Measurements from ENCODE around the gene CCDC68. TPM values are rescaled to one million over a fixed set of nuclear protein-coding genes. Genes with fewer than 3 reads are reported as not detected.
"Not testable (repeated sequence)": the region's sequence is repeated elsewhere in the genome, so short reads cannot be mapped to it uniquely, and the experiment has no call there.

Gene CCDC68
- total and polyA plus RNA-seq, 7 donors = 1.0 to 2.0 (median 1.6) TPM

DNA sequence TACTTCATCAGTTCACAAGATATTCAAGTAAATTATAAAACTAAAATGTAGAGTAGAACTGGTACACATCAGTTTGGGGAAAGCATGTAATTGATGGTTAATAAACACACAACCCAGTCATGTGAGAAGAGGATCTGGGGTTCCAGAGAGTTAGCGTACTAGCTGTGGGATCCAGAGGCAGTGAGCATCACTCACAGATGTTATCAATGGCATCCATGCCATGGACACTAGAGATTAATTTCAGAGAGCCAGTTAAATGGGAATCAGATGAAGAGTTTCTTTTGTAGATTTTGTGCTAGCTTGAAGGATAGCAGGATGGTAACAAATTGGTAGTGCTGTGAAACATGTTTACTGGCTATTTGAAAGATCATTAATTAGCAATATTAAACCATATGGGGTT lies 21.8 kb upstream of the CCDC68 start:
- intact Hi-C loops (cut with DNase I) = loop anchor here in 1 of 2 donors (5.0 kb wide), 1 partner anchor 304 kb away; no protein-coding TSS in a partner anchor
- H3K36me3 ChIP-seq (ENCODE audit: insufficient read depth in 1 of 2, low read depth in 1 of 2) = no peaks in the 10 kb centered on the region
- ATAC-seq (no peak), DNase-seq (no peak)
- no peaks in the 10 kb centered on the region for H3K9me3 ChIP-seq
- TF ChIP-seq CTCF (IDR thresholded peaks at IDR 0.05) = no peak
- no peaks in the 10 kb centered on the region for H3K27me3 ChIP-seq (ENCODE audit: insufficient read depth in 3 of 3, low read length in 2 of 3)
- no peaks in the 10 kb centered on the region for H3K4me1 ChIP-seq
- H3K27ac ChIP-seq = no peak overlapping the region
- H3K4me3 ChIP-seq = no peak overlapping the region
- WGBS, 3 donors = 73 to 78% (median 77%) methylated on average over 1 of the region's 1 CpG

DNA sequence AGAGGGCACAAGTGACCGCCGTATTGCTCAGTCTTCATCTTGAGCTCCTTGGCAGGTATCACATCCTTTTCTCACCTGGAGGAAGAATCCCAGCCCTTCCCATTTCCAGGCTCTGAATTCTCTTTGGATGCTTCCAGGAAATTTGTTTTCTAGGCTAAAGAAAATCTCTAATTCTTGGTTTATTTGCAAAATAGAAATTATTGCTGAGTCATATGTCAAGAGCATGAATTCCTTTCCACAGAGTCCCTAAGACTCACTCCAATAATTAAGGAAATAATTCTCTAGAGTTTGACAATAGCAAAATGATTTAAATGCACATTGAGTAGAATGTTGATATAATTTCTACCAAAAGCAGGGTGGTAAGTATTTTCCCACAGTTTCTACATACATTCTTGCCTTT lies 16.3 kb upstream of the CCDC68 start:
- DNase-seq (no peak), ATAC-seq (no peak)
- Histone ChIP-seq H3K27ac (no peak overlapping the region), H3K27me3 (ENCODE audit: insufficient read depth in 3 of 3, low read length in 2 of 3) (no peaks in the 10 kb centered on the region), H3K36me3 (ENCODE audit: insufficient read depth in 1 of 2, low read depth in 1 of 2) (no peaks in the 10 kb centered on the region), H3K4me3 (no peak overlapping the region), H3K4me1 (no peaks in the 10 kb centered on the region), H3K9me3 (no peaks in the 10 kb centered on the region)
- intact Hi-C loops (cut with DNase I) = no loop called here
- WGBS, 3 donors = 41 to 97% (median 76%) methylated on average over 2 of the region's 2 CpGs
- TF ChIP-seq CTCF (IDR thresholded peaks at IDR 0.05) = no peak

DNA sequence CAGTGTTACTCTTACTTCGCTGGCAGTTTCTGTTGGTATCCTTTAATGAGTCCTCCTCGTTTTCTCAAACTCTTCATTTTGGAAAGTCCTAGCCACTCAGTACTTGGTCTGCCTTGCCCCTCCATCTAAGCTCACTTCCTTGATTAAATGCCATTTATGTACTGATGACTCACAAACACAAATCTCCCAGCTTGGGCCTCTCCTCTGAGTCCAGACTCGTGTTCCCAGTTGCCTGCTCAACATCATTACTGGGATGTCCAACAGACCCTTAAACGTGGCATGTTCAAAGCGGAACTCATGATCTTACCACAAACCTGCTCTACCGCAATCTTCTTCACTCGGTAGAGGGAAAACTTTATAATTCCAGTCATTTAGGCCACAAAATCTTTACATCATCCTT lies 13.8 kb upstream of the CCDC68 start:
- intact Hi-C loops (cut with DNase I) = no loop called here
- DNase-seq = no peak
- Histone ChIP-seq H3K9me3 (no peaks in the 10 kb centered on the region), H3K4me3 (no peak overlapping the region), H3K27ac (no peak overlapping the region), H3K36me3 (ENCODE audit: insufficient read depth in 1 of 2, low read depth in 1 of 2) (no peaks in the 10 kb centered on the region), H3K4me1 (no peaks in the 10 kb centered on the region), H3K27me3 (ENCODE audit: insufficient read depth in 3 of 3, low read length in 2 of 3) (no peaks in the 10 kb centered on the region)
- ATAC-seq = no peak
- TF ChIP-seq CTCF (IDR thresholded peaks at IDR 0.05) = no peak
- 85 to 86% (median 85%) methylated on average over 7 of the region's 7 CpGs for WGBS, 3 donors

- Histone ChIP-seq H3K4me3 (no peak overlapping the region), H3K9me3 (no peaks in the 10 kb centered on the region), H3K4me1 (no peaks in the 10 kb centered on the region), H3K36me3 (ENCODE audit: insufficient read depth in 1 of 2, low read depth in 1 of 2) (no peaks in the 10 kb centered on the region), H3K27ac (no peak overlapping the region), H3K27me3 (ENCODE audit: insufficient read depth in 3 of 3, low read length in 2 of 3) (no peaks in the 10 kb centered on the region)
- no peak for ATAC-seq
- no peak for TF ChIP-seq CTCF (IDR thresholded peaks at IDR 0.05)
- intact Hi-C loops (cut with DNase I) = no loop called here
- 92 to 96% (median 94%) methylated on average over 5 of the region's 5 CpGs for WGBS, 3 donors
- DNase-seq = no peak
Observed at GRCh38 chr18:54968807-54969206, 9.5 kb upstream of the CCDC68 start.

GRCh38 chr18:54968237-54968636 lies 9.0 kb upstream of the CCDC68 start:
- H3K36me3 ChIP-seq (ENCODE audit: insufficient read depth in 1 of 2, low read depth in 1 of 2); H3K27me3 ChIP-seq (ENCODE audit: insufficient read depth in 3 of 3, low read length in 2 of 3); H3K9me3 ChIP-seq; ATAC-seq; H3K4me1 ChIP-seq; intact Hi-C loops (cut with DNase I); H3K4me3 ChIP-seq; H3K27ac ChIP-seq; DNase-seq: not testable (repeated sequence)
- WGBS, 3 donors = 91 to 94% (median 93%) methylated on average over 9 of the region's 9 CpGs

All from psoas muscle (tissue), 8 donors.